Natural killer cell (primary cell): Measurements from ENCODE around the gene ADAP1. TPM values are rescaled to one million over a fixed set of nuclear protein-coding genes. Genes with fewer than 3 reads are reported as not detected.

Experiments
- ATAC-seq, 3 donors: fragments of 150-1000 bp in 2 of 3; fragments of 200-7000 bp in 1 of 3; cut with Tn5 transposase; 1 replicate in 1 of 3; 2 replicates in 2 of 3; pipeline ENCODE4 v1.10.0; 2021; ENCODE audit warnings: mild to moderate bottlenecking in 2 of 3, moderate library complexity in 2 of 3
- DNase-seq, 2 donors: peaks; one replicate each; pipeline versions ENCODE4 v3.0.0 to v3.0.0-alpha.2; 2013 to 2021; ENCODE audit warnings: mixed read lengths in 1 of 2
- H3K27ac ChIP-seq: one replicate; pipeline ENCODE4 v1.5.1; 2013; ENCODE audit warnings: mild to moderate bottlenecking, low read length
- H3K27me3 ChIP-seq: one replicate; pipeline ENCODE4 v1.6.1; 2013; ENCODE audit warnings: low read length; ENCODE audit not compliant: control insufficient read depth, insufficient read depth
- H3K36me3 ChIP-seq: one replicate; pipeline ENCODE4 v1.6.1; 2013; ENCODE audit warnings: low read length; ENCODE audit not compliant: control insufficient read depth, insufficient read depth
- H3K4me1 ChIP-seq: one replicate; pipeline ENCODE4 v1.6.1; 2013; ENCODE audit warnings: low read length; ENCODE audit not compliant: control insufficient read depth, insufficient read depth
- H3K4me3 ChIP-seq: one replicate; pipeline ENCODE4 v1.5.1; 2013; ENCODE audit warnings: low read length
- H3K9me3 ChIP-seq: one replicate; pipeline ENCODE4 v1.6.1; 2013; ENCODE audit warnings: low read length; ENCODE audit not compliant: control insufficient read depth, insufficient read depth
- H3K27ac Mint-ChIP-seq, 2 donors: one replicate each; pipeline ENCODE4 v1.8.0; 2022; ENCODE audit warnings: mild to moderate bottlenecking in 2 of 2, mixed read lengths in 2 of 2, moderate library complexity in 1 of 2
- H3K27me3 Mint-ChIP-seq, 2 donors: one replicate each; pipeline ENCODE4 v1.8.0; 2022; ENCODE audit warnings: low read depth in 2 of 2, mixed read lengths in 2 of 2
- H3K36me3 Mint-ChIP-seq: one replicate; pipeline ENCODE4 v1.8.0; 2022; ENCODE audit warnings: mixed read lengths
- H3K4me1 Mint-ChIP-seq, 2 donors: one replicate each; pipeline ENCODE4 v1.8.0; 2022; ENCODE audit warnings: mixed read lengths in 2 of 2
- H3K4me3 Mint-ChIP-seq: one replicate; pipeline ENCODE4 v1.8.0; 2022; ENCODE audit warnings: mild to moderate bottlenecking, moderate library complexity, mixed read lengths
- H3K9me3 Mint-ChIP-seq, 2 donors: one replicate each; pipeline ENCODE4 v1.8.0; 2022; ENCODE audit warnings: mixed read lengths in 2 of 2
- CTCF ChIP-seq: fragments of 200-600 bp; IDR thresholded peaks from one replicate; pipeline ENCODE4 v1.8.0; 2022; ENCODE audit warnings: antibody characterized with exemption
- WGBS: methylation state at CpG from one replicate; pipeline ENCODE4 v1.1.7; 2013; ENCODE audit warnings: missing lambda C conversion rate; ENCODE audit not compliant: insufficient coverage; 5-methylcytosine and 5-hydroxymethylcytosine counted together
- intact Hi-C: fragments of 100-400 bp; cut with micrococcal nuclease; formaldehyde crosslinking; loops from one replicate; pipeline ENCODE4 v1.14.2; 2022
- total RNA-seq, 4 donors: library from RNA; stranded (reverse); fragments of 120-200 nt in 1 of 4; gene quantifications; one replicate each; pipeline versions ENCODE4 v1.2.3 to v1.2.4, GENCODE V29; 2013 to 2022

Gene ADAP1
- total RNA-seq, 3 donors from 2014 or later (not counting 1 experiment from before 2014, with no cell fraction given) = 87.2 to 117 (median 89.2) TPM

DNA sequence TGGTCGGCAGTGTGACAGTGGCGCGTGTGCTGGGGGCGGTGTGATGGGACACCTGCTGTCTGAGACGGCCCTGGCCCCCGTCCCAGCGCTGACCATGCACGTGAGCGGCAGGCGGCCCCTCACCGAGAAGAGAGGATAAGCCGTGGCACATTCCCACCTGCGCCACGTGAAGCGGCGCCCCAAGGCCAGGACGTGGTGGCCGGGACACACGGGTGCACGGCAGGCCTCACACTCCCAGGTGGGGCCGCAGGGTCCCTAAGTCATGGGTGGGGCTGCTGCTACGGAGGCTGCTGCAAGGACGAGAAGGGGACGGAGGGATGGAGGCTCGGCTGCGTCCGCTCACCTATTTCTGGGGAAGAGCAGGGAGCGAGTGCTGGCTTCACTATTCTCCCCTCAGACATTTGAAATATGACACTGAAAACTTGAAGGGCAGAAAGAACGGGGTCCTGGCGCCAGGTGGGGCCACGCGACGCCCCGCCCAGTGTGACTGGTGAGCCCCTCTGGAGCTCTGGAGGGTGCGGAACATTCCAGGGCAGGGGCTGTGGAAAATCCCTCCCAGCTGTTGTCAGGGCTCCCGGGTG is 36.0 kb upstream of the ADAP1 start:
- H3K4me1 Mint-ChIP-seq = peaks cover 5 to 8% of the 10 kb centered on the region in 2 donors
- TF ChIP-seq CTCF = no peak
- no peaks in the 10 kb centered on the region for H3K9me3 Mint-ChIP-seq
- Histone ChIP-seq H3K27me3 (peaks cover 9% of the 10 kb centered on the region), H3K9me3 (no peaks in the 10 kb centered on the region), H3K4me1 (peaks cover 19% of the 10 kb centered on the region), H3K36me3 (no peaks in the 10 kb centered on the region), H3K27ac (no peak overlapping the region), H3K4me3 (no peak overlapping the region)
- H3K27ac Mint-ChIP-seq = no peak overlapping the region
- peaks cover 0 to 2% of the 10 kb centered on the region in 2 donors for H3K27me3 Mint-ChIP-seq
- DNase-seq (no peak), ATAC-seq (no peak)
- H3K36me3 Mint-ChIP-seq = no peaks in the 10 kb centered on the region
- 94% methylated on average over 35 of the region's 36 CpGs for WGBS
- intact Hi-C loops = no loop called here
- no peak overlapping the region for H3K4me3 Mint-ChIP-seq

DNA sequence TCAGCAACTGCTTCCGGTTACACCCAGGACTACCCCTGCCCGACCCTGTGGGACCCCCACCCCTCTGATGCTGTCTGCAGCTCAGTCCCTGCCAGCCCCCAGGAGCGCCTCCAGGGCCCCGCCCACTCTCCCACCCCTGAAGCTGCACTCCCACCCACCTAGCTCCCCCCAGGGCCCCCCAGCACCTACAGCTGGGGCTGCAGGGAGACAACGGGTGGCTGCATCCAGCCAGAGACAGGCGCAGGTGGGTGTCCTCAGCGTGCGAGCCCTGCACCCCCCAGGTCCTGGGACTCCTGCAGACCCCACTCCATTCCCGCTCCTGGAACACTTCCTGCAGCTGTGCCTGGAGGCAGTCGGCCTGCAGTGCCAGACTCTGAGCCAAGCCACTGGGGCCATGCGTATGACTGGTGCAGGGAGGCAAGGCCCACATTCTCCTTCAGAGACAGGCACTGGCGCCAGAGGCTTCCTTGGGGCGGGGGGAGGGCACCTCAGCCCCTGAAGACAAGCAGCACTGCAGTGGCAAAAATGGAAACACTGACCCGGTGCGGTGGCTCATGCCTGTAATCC is 34.6 kb upstream of the ADAP1 start:
- no peak for TF ChIP-seq CTCF
- Mint-ChIP-seq H3K4me1 (peaks cover 5 to 8% of the 10 kb centered on the region in 2 donors), H3K27ac (peak overlapping the region in 1 of 2 donors; percentile 78), H3K4me3 (no peak overlapping the region), H3K9me3 (no peaks in the 10 kb centered on the region), H3K27me3 (peaks cover 0 to 2% of the 10 kb centered on the region in 2 donors), H3K36me3 (no peaks in the 10 kb centered on the region)
- H3K4me1 ChIP-seq = peaks cover 19% of the 10 kb centered on the region
- no peaks in the 10 kb centered on the region for H3K36me3 ChIP-seq
- H3K9me3 ChIP-seq = no peaks in the 10 kb centered on the region
- ATAC-seq = no peak
- H3K27ac ChIP-seq = no peak overlapping the region
- intact Hi-C loops = no loop called here
- peaks cover 9% of the 10 kb centered on the region for H3K27me3 ChIP-seq
- 80% methylated on average over 14 of the region's 15 CpGs for WGBS
- DNase-seq = no peak
- no peak overlapping the region for H3K4me3 ChIP-seq

GRCh38 chr7:988426-988911 is 34.0 kb upstream of the ADAP1 start:
- H3K4me1 Mint-ChIP-seq = peaks cover 5 to 7% of the 10 kb centered on the region in 2 donors
- no peak overlapping the region for H3K4me3 Mint-ChIP-seq
- Histone ChIP-seq H3K4me3 (no peak overlapping the region), H3K36me3 (no peaks in the 10 kb centered on the region), H3K4me1 (peaks cover 17% of the 10 kb centered on the region), H3K27me3 (peaks cover 9% of the 10 kb centered on the region), H3K27ac (no peak overlapping the region), H3K9me3 (no peaks in the 10 kb centered on the region)
- DNase-seq (no peak), ATAC-seq (no peak)
- H3K27me3 Mint-ChIP-seq = peaks cover 0 to 2% of the 10 kb centered on the region in 2 donors
- 26% methylated on average over 24 of the region's 24 CpGs for WGBS
- no peak overlapping the region for H3K27ac Mint-ChIP-seq
- TF ChIP-seq CTCF = no peak
- H3K36me3 Mint-ChIP-seq = no peaks in the 10 kb centered on the region
- intact Hi-C loops = no loop called here
- H3K9me3 Mint-ChIP-seq = no peaks in the 10 kb centered on the region
